Measurements from ENCODE around the gene AFF1. TPM values are rescaled to one million over a fixed set of nuclear protein-coding genes. Genes with fewer than 3 reads are reported as not detected.

AFF1 gene
- 27.6 and 42.4 TPM in 2 replicates for total RNA-seq (2014; rRNA removed; shearing (Covaris generic))

DNA sequence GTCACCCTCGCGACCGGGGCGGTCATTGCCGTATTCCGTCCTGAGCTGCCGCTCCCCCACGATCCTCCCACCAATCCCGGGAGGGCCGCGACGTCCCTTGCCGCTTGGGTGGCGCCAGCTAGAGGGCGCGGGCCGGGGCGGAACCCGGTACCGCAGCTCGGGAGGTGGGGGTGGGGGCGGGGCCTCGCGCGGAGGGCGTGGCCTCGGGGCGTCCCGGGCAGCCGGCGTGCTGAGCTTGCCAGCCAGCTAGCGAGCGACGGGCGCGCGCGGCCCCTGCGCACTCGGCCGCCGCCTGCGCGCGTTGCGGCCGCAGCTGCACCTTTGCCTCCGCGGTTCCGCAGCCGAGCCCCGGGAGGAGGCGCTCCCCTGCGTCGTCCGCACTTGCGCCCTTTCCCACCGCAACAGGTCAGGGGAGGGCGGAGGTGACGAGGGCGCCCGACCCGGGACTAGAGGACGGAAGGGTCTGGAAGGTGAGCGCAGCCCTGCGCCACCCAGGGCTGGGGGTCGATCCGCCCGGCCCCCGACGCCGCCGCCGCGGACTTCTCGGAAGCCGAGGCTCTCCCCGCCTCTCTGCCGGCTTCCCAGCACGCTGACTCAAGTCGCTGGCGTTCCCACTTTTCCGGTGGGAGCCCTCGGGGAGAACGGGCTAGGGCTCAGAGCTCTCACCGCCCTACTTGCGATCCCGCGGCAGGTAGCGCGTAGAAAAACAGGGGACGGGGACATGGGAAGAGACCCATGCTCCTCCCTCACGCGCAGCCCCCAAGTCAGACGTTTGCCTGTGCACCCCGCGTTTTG is at the start of gene AFF1:
Gene AFF1 (plus strand): TSS at position 241 of the 795 bp plus-strand sequence. CDS start 13,523 bp downstream, outside the sequence.
- peak; percentile 98 for DNase-seq
- no peaks in the 10 kb centered on the region for H3K36me3 ChIP-seq (replicated peaks; ENCODE audit: control insufficient read depth, insufficient read depth, low read length)
- H3K27me3 ChIP-seq (ENCODE audit: control insufficient read depth, insufficient read depth, low read length): no peaks in the 10 kb centered on the region
- H3K4me3 ChIP-seq (ENCODE audit: insufficient read depth, low read depth, low read length): peak within 1 kb of the TSS; percentile 77

DNA sequence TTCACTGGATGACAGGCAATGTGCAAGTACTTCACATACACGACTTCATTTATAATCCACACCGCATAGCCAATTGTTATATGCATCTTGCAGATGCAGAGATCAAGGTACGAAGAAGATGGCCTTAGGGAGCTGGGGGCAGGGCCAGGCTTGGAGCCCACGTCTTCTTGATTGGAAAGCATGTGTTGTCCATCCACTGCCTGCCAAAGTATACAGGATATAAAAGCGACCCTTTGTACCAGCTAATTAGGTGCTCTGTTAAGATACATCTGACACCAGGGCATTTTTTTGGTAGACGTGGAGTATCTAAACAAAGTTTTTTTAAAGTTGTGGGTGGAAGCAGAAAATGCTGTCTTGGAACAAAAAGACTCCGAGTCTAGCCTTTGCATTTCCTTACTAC is 44.0 kb upstream of the AFF1 start:
- no peak for DNase-seq
- H3K27me3 ChIP-seq (ENCODE audit: control insufficient read depth, insufficient read depth, low read length): no peaks in the 10 kb centered on the region; the same call in 1 of the 2 replicates
- H3K36me3 ChIP-seq (replicated peaks; ENCODE audit: control insufficient read depth, insufficient read depth, low read length): 0 out of 2 replicates have a peak, but pooled peaks cover 1% of the 10 kb centered on the region
- H3K4me3 ChIP-seq (ENCODE audit: insufficient read depth, low read depth, low read length): no peak overlapping the region

- Histone ChIP-seq H3K4me3 (ENCODE audit: insufficient read depth, low read depth, low read length) (peak within 1 kb of the TSS; percentile 71), H3K27me3 (ENCODE audit: control insufficient read depth, insufficient read depth, low read length) (no peaks in the 10 kb centered on the region; the same call in 1 of the 2 replicates), H3K36me3 (replicated peaks; ENCODE audit: control insufficient read depth, insufficient read depth, low read length) (0 out of 2 replicates have a peak, but pooled peaks cover 1% of the 10 kb centered on the region)
- peak; percentile 90 for DNase-seq
These were observed 42.8 kb upstream of the AFF1 start, which contains the start of gene C4orf36 for GRCh38 chr4:86891762-86892635. Gene C4orf36, minus strand, starts transcription at chr4:86892422. Its CDS starts 902 bp downstream, at chr4:86891520.

DNA sequence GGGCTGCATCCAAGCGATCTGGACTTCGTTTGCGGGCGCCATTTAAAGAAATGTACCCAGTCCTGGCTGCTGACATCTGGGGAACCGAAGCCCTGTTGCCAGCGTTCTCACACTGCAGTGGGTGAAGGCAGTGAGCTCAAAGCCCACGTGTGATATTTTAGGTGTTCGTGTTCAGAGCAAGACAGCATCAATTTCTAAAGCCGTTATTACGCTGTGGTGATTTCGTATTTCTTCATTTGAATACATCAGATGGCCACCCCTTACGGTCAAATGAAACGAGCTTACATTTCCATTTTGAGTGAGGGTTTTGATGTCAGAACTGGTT is 42.2 kb upstream of the AFF1 start:
- DNase-seq: no peak
- H3K4me3 ChIP-seq (ENCODE audit: insufficient read depth, low read depth, low read length): peak overlapping the region; percentile 71
- no peaks in the 10 kb centered on the region; the same call in 1 of the 2 replicates for H3K27me3 ChIP-seq (ENCODE audit: control insufficient read depth, insufficient read depth, low read length)
- H3K36me3 ChIP-seq (replicated peaks; ENCODE audit: control insufficient read depth, insufficient read depth, low read length): 0 out of 2 replicates have a peak, but pooled peaks cover under 1% of the 10 kb centered on the region

- DNase-seq: no peak
- H3K27me3 ChIP-seq (ENCODE audit: control insufficient read depth, insufficient read depth, low read length): no peaks in the 10 kb centered on the region; the same call in 1 of the 2 replicates
- no peaks in the 10 kb centered on the region for H3K36me3 ChIP-seq (replicated peaks; ENCODE audit: control insufficient read depth, insufficient read depth, low read length)
- no peak overlapping the region for H3K4me3 ChIP-seq (ENCODE audit: insufficient read depth, low read depth, low read length)
These were observed 41.7 kb upstream of the AFF1 start for GRCh38 chr4:86893136-86893535.

DNA sequence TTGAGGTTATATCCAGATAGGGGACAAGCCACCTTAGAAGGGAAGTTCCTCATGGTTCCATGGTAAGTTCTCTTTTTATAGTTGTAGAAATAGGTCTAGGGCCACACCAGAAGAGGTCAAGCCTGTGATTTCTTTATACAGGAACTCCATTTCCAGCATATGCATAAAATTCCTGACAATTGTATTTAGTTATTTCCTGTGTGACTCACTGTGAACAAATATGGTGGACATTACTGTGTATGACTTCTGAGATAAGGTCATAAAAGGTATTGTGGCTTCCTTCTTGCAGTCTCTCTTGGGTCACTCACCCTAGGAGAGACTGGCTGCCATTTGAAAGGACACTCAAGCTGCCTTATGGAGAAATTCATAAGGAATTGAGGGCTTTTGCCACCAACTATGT is 40.4 kb upstream of the AFF1 start:
- Histone ChIP-seq H3K27me3 (ENCODE audit: control insufficient read depth, insufficient read depth, low read length) (no peaks in the 10 kb centered on the region; the same call in 1 of the 2 replicates), H3K36me3 (replicated peaks; ENCODE audit: control insufficient read depth, insufficient read depth, low read length) (no peaks in the 10 kb centered on the region), H3K4me3 (ENCODE audit: insufficient read depth, low read depth, low read length) (no peak overlapping the region)
- DNase-seq: no peak

- peak; percentile 65 for DNase-seq
- H3K27me3 ChIP-seq (ENCODE audit: control insufficient read depth, insufficient read depth, low read length): no peaks in the 10 kb centered on the region; the same call in 1 of the 2 replicates
- no peak overlapping the region for H3K4me3 ChIP-seq (ENCODE audit: insufficient read depth, low read depth, low read length)
- H3K36me3 ChIP-seq (replicated peaks; ENCODE audit: control insufficient read depth, insufficient read depth, low read length): no peaks in the 10 kb centered on the region
These were observed 38.9 kb upstream of the AFF1 start for GRCh38 chr4:86895692-86896488.

DNA sequence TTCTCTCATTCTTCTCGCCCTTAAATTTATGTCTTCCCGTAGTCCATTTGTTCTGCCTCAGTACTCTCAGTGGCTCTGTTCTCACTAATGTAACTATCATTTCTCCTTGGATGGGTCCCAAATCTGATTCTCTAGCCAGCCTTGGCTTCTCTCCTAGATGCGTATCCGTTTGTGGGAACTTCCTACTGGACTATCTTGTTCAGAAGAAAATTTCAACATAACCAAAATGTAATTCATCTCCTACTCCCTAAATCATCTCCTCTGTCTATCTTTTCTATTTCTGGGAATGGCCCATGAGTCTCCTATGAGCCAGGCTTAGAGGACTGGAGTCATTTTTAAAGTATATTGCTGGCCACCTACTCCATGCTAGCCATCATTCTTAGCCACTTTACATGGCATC is 38.2 kb upstream of the AFF1 start:
- no peaks in the 10 kb centered on the region for H3K36me3 ChIP-seq (replicated peaks; ENCODE audit: control insufficient read depth, insufficient read depth, low read length)
- no peak for DNase-seq

GRCh38 chr4:86898562-86898961 is 36.2 kb upstream of the AFF1 start:
- Histone ChIP-seq H3K36me3 (replicated peaks; ENCODE audit: control insufficient read depth, insufficient read depth, low read length) (no peaks in the 10 kb centered on the region), H3K27me3 (ENCODE audit: control insufficient read depth, insufficient read depth, low read length) (no peaks in the 10 kb centered on the region), H3K4me3 (ENCODE audit: insufficient read depth, low read depth, low read length) (no peak overlapping the region)
- no peak for DNase-seq

More for the DNA sequence above, 38.2 kb upstream of the AFF1 start:
- H3K27me3 ChIP-seq (ENCODE audit: control insufficient read depth, insufficient read depth, low read length): no peaks in the 10 kb centered on the region; the same call in 1 of the 2 replicates
- no peak overlapping the region for H3K4me3 ChIP-seq (ENCODE audit: insufficient read depth, low read depth, low read length)

DNA sequence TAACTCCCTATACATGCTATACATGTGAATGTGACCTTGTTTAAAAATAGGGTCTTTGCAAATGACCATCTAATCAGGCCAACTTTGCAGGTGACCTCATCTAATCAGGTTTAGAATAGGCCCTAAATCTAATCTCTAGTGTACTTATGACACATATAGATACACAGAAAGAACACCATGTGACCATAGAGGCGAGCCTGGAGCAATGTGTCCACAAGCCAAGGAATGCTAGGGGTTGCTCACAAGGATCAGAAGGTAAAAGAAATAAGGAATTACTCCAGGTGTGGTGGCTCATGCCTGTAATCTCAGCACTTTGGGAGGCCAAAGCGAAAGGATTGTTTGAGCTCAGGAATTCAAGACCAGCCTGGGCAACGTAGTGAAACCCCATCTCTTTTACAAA is 32.9 kb upstream of the AFF1 start:
- no peaks in the 10 kb centered on the region for H3K36me3 ChIP-seq (replicated peaks; ENCODE audit: control insufficient read depth, insufficient read depth, low read length)
- H3K27me3 ChIP-seq (ENCODE audit: control insufficient read depth, insufficient read depth, low read length): no peaks in the 10 kb centered on the region
- DNase-seq: no peak
- H3K4me3 ChIP-seq (ENCODE audit: insufficient read depth, low read depth, low read length): no peak overlapping the region

- no peak for DNase-seq
- H3K4me3 ChIP-seq (ENCODE audit: insufficient read depth, low read depth, low read length): no peak overlapping the region
- H3K27me3 ChIP-seq (ENCODE audit: control insufficient read depth, insufficient read depth, low read length): no peaks in the 10 kb centered on the region
- no peaks in the 10 kb centered on the region for H3K36me3 ChIP-seq (replicated peaks; ENCODE audit: control insufficient read depth, insufficient read depth, low read length)
These were observed 26.6 kb upstream of the AFF1 start for GRCh38 chr4:86908251-86908657.

- Histone ChIP-seq H3K4me3 (ENCODE audit: insufficient read depth, low read depth, low read length) (no peak overlapping the region), H3K27me3 (ENCODE audit: control insufficient read depth, insufficient read depth, low read length) (no peaks in the 10 kb centered on the region), H3K36me3 (replicated peaks; ENCODE audit: control insufficient read depth, insufficient read depth, low read length) (no peaks in the 10 kb centered on the region)
- DNase-seq: no peak
These were observed 25.1 kb upstream of the AFF1 start for GRCh38 chr4:86909546-86910295.

DNA sequence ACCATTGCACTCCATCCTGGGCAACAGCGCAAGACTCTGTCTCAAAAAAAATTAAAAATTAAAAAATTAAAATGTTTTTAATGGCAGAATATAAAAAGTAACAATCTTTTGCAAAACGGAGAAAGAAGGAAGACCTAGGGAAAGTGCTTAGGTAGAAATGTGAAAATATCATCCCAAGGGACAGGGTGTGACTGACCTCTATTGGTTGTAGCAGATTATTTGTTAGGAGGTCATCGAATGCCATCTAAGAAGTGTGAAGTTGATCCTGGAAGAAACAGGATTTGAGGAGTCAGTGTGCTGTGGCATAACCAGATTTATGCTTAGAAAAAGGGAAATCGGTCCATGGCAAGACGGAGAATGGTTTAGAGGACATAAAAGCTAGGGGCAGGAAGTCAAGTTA is 24.4 kb upstream of the AFF1 start:
- H3K27me3 ChIP-seq (ENCODE audit: control insufficient read depth, insufficient read depth, low read length): no peaks in the 10 kb centered on the region
- no peaks in the 10 kb centered on the region for H3K36me3 ChIP-seq (replicated peaks; ENCODE audit: control insufficient read depth, insufficient read depth, low read length)
- peak; percentile 33 for DNase-seq
- H3K4me3 ChIP-seq (ENCODE audit: insufficient read depth, low read depth, low read length): no peak overlapping the region

Data from H7 (cell line).